UCSD-AML1 (cell line): ENCODE results near the gene KIT.

Source experiments
- DNase-seq: peaks from one replicate; lab custom pipeline; 2025; ENCODE audit not compliant: unreplicated experiment; lab: John Stamatoyannopoulos, UW

Gene KIT

GRCh38 chr4:54659749-54660535 is 2.2 kb downstream of the KIT start:
- DNase-seq: no peak

- DNase-seq: no peak
Observed at GRCh38 chr4:54660591-54660990, 2.8 kb downstream of the KIT start.

- DNase-seq: no peak
Observed at GRCh38 chr4:54661169-54661568, 3.4 kb downstream of the KIT start.

- DNase-seq: no peak
Observed at GRCh38 chr4:54661686-54662085, 3.9 kb downstream of the KIT start.

GRCh38 chr4:54662123-54662522 is 4.4 kb downstream of the KIT start:
- DNase-seq: no peak

GRCh38 chr4:54662901-54663585 is 5.3 kb downstream of the KIT start:
- DNase-seq: no peak

- no peak for DNase-seq
Observed at GRCh38 chr4:54664400-54664799, 6.6 kb downstream of the KIT start.

- DNase-seq: no peak
Observed at GRCh38 chr4:54668014-54668611, 10.4 kb downstream of the KIT start.

- DNase-seq: no peak
Observed at GRCh38 chr4:54669831-54670230, 12.1 kb downstream of the KIT start.

GRCh38 chr4:54675721-54676461 is 18.1 kb downstream of the KIT start:
- DNase-seq: no peak

- DNase-seq: no peak
Observed at GRCh38 chr4:54676658-54677057, 18.9 kb downstream of the KIT start.

- DNase-seq: no peak
Observed at GRCh38 chr4:54677416-54677815, 19.7 kb downstream of the KIT start.

- no peak for DNase-seq
Observed at GRCh38 chr4:54677853-54678650, 20.3 kb downstream of the KIT start.

- no peak for DNase-seq
Observed at GRCh38 chr4:54678826-54679225, 21.1 kb downstream of the KIT start.

- no peak for DNase-seq
Observed at GRCh38 chr4:54679813-54680212, 22.1 kb downstream of the KIT start.

GRCh38 chr4:54683616-54684346 is 26.0 kb downstream of the KIT start:
- DNase-seq: peak; percentile 72

- DNase-seq: no peak
Observed at GRCh38 chr4:54685810-54686209, 28.1 kb downstream of the KIT start.

- DNase-seq: peak; percentile 65
Observed at GRCh38 chr4:54687887-54688841, 30.4 kb downstream of the KIT start.

- no peak for DNase-seq
Observed at GRCh38 chr4:54695337-54695736, 37.6 kb downstream of the KIT start.
